GM18505 (cell line): ENCODE measurements around the gene FASTKD2.

Experiments used
- ATAC-seq: cut with Tn5 transposase; IDR thresholded peaks from one replicate; pipeline ENCODE4 v1.9.1; 2021; ENCODE audit not compliant: unreplicated experiment
- POLR2A ChIP-seq: IDR thresholded peaks from 4 replicates; pipeline ENCODE4 v1.6.1; 2011; ENCODE audit warnings: borderline replicate concordance; ENCODE audit not compliant: insufficient read depth, insufficient read length; ENCODE audit errors: extremely low read depth

FASTKD2 gene

GRCh38 chr2:206766057-206766930 is 888 bp downstream of the FASTKD2 start:
- TF ChIP-seq POLR2A: no peak
- ATAC-seq: no peak

- TF ChIP-seq POLR2A: no peak
- no peak for ATAC-seq
Measured at GRCh38 chr2:206774871-206775270, 9.5 kb downstream of the FASTKD2 start.

GRCh38 chr2:206776432-206776831 is 11.0 kb downstream of the FASTKD2 start:
- no peak for TF ChIP-seq POLR2A
- ATAC-seq: no peak

GRCh38 chr2:206780671-206781070 is 15.3 kb downstream of the FASTKD2 start:
- no peak for ATAC-seq
- no peak for TF ChIP-seq POLR2A

GRCh38 chr2:206783718-206784117 is 18.3 kb downstream of the FASTKD2 start:
- ATAC-seq: no peak
- no peak for TF ChIP-seq POLR2A

GRCh38 chr2:206784559-206785353 is 19.4 kb downstream of the FASTKD2 start:
- no peak for ATAC-seq
- no peak for TF ChIP-seq POLR2A

- ATAC-seq: no peak
- TF ChIP-seq POLR2A: no peak
Measured at GRCh38 chr2:206790311-206790935, 25.0 kb downstream of the FASTKD2 start.

GRCh38 chr2:206792645-206793044 is 27.2 kb downstream of the FASTKD2 start:
- no peak for TF ChIP-seq POLR2A
- ATAC-seq: no peak

- no peak for ATAC-seq
- no peak for TF ChIP-seq POLR2A
Measured at GRCh38 chr2:206797376-206797775, 32.0 kb downstream of the FASTKD2 start.

- peak; percentile 52 for ATAC-seq
- no peak for TF ChIP-seq POLR2A
Measured at GRCh38 chr2:206798000-206798399, 32.6 kb downstream of the FASTKD2 start.

- no peak for ATAC-seq
- no peak for TF ChIP-seq POLR2A
Measured at GRCh38 chr2:206799083-206799482, 33.7 kb downstream of the FASTKD2 start.

- ATAC-seq: no peak
- TF ChIP-seq POLR2A: no peak
Measured at GRCh38 chr2:206800506-206801417, 35.4 kb downstream of the FASTKD2 start.
